HUES48 (cell line): ENCODE results near the gene GLIS1.

ENCODE experiments used
- H3K27ac ChIP-seq: one replicate; pipeline ENCODE4 v1.7.0; 2013; ENCODE audit warnings: low read depth, low read length, inconsistent platforms
- H3K27me3 ChIP-seq: 2 replicates; pipeline ENCODE4 v1.6.1; 2013; ENCODE audit warnings: mild to moderate bottlenecking, low read length; ENCODE audit not compliant: control insufficient read depth, insufficient read depth
- H3K36me3 ChIP-seq: 2 replicates; pipeline ENCODE4 v1.6.1; 2013; ENCODE audit warnings: low read length; ENCODE audit not compliant: control insufficient read depth, insufficient read depth
- H3K4me1 ChIP-seq: 2 replicates; pipeline ENCODE4 v1.6.1; 2013; ENCODE audit warnings: mild to moderate bottlenecking, low read length; ENCODE audit not compliant: control insufficient read depth, insufficient read depth
- H3K4me3 ChIP-seq: 2 replicates; pipeline ENCODE4 v1.5.1; 2013; ENCODE audit warnings: mild to moderate bottlenecking, low read depth, low read length
- H3K9ac ChIP-seq: 2 replicates; pipeline ENCODE4 v1.6.1; 2013; ENCODE audit warnings: mild to moderate bottlenecking, low read depth, low read length, moderate library complexity
- H3K9me3 ChIP-seq: 2 replicates; pipeline ENCODE4 v1.6.1; 2013; ENCODE audit warnings: low read length; ENCODE audit not compliant: control insufficient read depth, insufficient read depth

Gene GLIS1

DNA sequence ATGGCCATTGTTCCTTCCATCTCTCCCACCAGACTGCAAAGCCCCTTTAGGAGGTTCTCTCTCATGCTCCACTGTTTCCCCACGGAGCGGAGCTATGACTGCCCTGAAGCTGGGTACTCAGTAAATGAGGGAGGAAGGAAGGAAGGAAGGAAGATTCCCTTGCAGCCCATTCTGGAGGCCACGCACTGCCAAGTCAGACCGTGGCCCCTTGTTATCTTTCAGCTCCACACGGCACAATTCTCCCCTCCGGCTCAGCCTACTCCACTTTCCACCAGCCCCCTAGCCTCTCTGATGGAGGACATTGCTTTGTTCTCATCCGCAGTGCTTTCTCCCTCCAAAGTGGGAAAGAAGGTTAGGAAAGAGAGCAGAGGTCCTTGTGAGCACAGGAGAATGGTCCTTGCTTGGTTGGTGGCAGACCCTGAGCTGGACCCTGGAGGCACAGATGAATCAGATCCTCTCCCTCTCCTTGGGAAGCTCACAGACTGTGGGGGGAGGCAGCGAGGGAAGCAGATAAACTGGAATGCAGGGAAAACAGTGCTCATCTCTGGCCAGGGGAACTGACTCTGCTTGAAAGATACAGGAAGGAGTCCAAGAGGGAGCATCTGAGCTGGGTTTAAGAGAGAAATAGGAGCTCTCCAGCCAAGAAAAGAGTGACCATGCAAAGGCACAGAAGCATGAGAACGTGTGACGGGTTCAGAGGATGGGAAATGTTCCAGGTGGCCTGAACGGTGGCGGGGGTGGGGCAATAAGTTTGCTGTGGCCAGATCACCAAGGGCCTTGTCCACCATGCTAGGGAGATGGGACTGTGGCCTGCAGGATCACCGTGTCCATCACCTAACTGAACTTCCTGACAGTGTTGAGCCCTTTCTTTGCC lies 52.6 kb downstream of the GLIS1 start:
- H3K9ac ChIP-seq: no peak overlapping the region
- H3K27me3 ChIP-seq: peaks cover 27% of the 10 kb centered on the region
- H3K4me3 ChIP-seq: no peak overlapping the region
- no peaks in the 10 kb centered on the region for H3K9me3 ChIP-seq
- no peak overlapping the region for H3K27ac ChIP-seq
- peaks cover 21% of the 10 kb centered on the region for H3K4me1 ChIP-seq
- H3K36me3 ChIP-seq: no peaks in the 10 kb centered on the region

DNA sequence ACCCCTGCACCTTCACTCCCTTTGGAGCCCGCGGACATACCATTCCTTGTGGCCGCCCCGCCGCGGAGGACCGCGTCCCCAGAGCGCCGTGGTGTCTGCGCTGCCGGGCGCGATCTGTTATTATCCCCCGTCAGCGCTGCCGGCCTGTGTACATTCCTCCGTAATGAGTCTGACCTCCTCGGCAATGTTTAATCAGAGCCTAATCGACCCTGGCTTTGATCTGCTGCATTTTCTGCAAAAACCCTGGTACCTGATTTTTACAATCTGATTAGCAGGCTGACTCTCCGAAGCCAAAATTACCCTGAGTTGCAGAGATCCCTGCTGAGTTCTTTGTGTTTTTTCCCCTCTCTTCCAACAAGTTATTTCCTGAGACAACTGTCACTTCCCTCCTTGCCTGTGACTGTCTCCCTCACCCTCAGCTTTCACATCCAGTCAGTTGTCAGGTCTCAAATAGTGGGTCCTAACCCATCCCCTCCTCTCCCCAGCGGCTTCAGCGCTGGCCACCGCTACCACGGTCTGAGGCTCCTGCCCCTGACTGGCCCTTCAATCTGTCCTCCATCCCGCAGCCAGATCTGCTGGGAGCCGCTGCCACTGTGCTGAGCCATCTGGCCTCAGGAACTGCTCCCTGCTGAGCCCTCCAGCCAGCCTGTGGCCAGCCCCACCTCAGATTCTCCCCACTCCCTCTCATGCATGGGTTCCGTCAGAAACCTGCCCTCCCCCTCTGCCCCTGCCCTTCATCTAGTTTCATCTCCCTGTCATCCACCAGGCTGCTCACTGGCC lies 53.5 kb downstream of the GLIS1 start:
- Histone ChIP-seq H3K9ac (no peak overlapping the region), H3K4me3 (no peak overlapping the region), H3K27ac (no peak overlapping the region)

DNA sequence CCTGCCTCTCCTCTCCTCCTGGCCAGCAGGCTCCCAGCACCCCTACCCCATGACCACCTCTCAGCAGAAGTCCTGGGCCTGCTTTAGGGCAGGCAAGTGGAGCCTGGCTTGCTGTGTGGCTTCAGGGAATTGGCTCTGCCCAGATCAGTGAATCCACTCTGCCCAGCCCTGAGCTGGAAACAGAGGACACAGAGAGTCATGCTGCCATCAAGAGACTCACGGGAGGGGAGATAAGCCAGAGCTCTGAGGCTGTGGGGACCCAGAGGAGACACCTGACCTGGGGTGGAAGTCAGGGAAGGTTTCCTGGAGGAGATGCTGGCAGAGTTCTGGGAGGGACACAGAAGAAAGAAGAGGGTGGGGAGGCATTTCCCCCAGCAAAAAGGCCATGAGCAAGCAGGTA lies 54.2 kb downstream of the GLIS1 start:
- peaks cover 27% of the 10 kb centered on the region for H3K27me3 ChIP-seq

More for the DNA sequence above, 53.5 kb downstream of the GLIS1 start:
- Histone ChIP-seq H3K36me3 (no peaks in the 10 kb centered on the region), H3K27me3 (peaks cover 27% of the 10 kb centered on the region), H3K4me1 (peaks cover 21% of the 10 kb centered on the region), H3K9me3 (no peaks in the 10 kb centered on the region)

DNA sequence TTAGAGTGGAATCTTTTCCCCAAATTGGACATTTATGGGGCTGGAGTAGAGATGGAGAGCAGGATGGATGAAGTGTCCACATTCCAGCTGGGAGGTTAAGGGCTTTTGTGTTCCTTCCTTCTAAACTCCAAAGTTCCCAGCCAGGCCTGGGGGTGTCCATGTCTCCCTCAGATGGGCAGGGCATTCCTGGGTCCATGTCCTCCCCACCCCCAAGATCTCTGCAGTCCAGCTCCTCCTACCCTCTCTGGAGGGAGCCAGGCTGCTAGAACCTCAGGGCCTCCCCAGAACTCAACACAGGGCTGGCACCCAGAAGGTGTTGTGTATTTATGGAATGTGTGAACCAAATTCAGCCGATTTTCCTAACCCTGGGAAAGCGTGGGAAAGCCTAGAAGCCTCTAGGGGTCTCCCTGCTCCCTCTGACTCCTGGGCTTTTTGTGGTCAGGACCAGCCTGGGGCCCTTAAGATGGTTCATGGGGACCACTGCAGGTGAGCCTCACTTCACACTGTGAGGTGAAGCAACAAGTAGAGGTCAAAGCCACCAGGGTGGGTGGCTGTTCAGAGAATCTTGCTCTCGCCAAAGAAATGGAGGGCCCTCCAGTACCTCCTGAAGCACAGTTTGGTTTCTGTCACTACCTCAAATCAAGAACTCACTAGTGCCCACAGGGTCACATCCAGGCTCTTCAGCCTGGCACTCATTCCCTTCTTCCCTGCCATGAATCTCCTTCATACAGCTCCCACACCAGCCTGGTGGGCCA lies 54.8 kb downstream of the GLIS1 start:
- H3K4me3 ChIP-seq: no peak overlapping the region
- peaks cover 21% of the 10 kb centered on the region for H3K4me1 ChIP-seq
- H3K27me3 ChIP-seq: peaks cover 27% of the 10 kb centered on the region
- no peak overlapping the region for H3K9ac ChIP-seq
- no peaks in the 10 kb centered on the region for H3K9me3 ChIP-seq
- H3K36me3 ChIP-seq: no peaks in the 10 kb centered on the region
- H3K27ac ChIP-seq: no peak overlapping the region

More for the DNA sequence above, 54.2 kb downstream of the GLIS1 start:
- Histone ChIP-seq H3K27ac (no peak overlapping the region), H3K36me3 (no peaks in the 10 kb centered on the region), H3K9me3 (no peaks in the 10 kb centered on the region), H3K9ac (no peak overlapping the region), H3K4me1 (peaks cover 21% of the 10 kb centered on the region), H3K4me3 (no peak overlapping the region)

DNA sequence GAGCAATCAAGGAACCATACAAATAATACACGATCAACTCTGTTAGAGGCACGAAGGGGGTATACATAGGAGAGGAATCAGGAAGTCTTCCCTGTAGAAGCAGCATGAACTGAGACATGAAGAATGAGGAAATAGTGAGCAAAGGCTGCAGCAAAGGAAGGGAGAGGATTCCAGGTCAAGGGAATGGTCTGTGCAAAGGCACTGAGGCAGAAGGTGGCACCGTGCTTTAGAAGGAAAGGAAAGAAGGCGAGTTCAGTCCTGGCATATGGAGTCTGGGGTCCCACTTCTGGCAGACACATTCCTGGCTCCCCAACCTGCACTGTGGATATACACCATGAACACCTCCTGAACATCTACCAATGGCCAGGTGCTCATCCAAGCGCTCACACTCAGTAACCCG lies 56.1 kb downstream of the GLIS1 start:
- H3K36me3 ChIP-seq: no peaks in the 10 kb centered on the region
- no peak overlapping the region for H3K27ac ChIP-seq
- no peak overlapping the region for H3K9ac ChIP-seq
- H3K4me1 ChIP-seq: peaks cover 21% of the 10 kb centered on the region
- H3K27me3 ChIP-seq: peaks cover 27% of the 10 kb centered on the region
- no peaks in the 10 kb centered on the region for H3K9me3 ChIP-seq
- H3K4me3 ChIP-seq: no peak overlapping the region

DNA sequence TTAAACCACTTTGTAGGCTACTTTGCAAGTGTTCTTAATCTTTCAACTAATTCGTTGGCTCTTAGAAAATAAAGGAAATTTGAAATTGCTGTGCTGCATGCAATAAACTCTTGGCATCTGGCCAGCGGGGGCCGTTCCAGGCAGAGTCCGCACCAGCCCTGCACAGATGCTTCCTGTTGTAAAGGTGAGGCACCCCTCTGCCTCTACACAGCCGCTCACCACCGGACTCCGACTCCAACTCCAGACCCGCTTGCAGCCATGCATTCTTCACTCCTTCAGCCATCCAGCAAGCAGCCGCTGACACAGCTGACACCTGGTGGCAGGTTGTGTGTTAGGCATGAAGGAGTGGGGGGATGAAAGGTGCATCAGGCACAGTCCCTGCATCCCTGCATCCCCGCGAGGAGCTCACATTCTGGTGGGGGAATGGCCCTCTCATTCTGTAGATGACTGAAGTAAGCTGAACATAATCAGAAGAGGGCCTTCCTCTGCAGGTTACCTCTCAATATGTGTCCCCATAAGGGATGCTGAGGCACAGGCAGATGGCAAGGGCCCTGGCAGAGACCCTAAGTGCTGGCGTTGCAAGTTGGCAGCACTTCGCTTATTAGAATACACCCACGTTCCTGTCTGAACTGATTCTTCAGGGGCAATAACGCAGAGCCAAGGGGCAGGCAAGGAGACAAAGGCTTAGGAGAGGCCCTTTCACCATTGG lies 56.8 kb downstream of the GLIS1 start:
- Histone ChIP-seq H3K9ac (no peak overlapping the region), H3K4me1 (peaks cover 21% of the 10 kb centered on the region), H3K27me3 (peaks cover 27% of the 10 kb centered on the region), H3K36me3 (no peaks in the 10 kb centered on the region), H3K27ac (no peak overlapping the region), H3K9me3 (no peaks in the 10 kb centered on the region), H3K4me3 (no peak overlapping the region)

DNA sequence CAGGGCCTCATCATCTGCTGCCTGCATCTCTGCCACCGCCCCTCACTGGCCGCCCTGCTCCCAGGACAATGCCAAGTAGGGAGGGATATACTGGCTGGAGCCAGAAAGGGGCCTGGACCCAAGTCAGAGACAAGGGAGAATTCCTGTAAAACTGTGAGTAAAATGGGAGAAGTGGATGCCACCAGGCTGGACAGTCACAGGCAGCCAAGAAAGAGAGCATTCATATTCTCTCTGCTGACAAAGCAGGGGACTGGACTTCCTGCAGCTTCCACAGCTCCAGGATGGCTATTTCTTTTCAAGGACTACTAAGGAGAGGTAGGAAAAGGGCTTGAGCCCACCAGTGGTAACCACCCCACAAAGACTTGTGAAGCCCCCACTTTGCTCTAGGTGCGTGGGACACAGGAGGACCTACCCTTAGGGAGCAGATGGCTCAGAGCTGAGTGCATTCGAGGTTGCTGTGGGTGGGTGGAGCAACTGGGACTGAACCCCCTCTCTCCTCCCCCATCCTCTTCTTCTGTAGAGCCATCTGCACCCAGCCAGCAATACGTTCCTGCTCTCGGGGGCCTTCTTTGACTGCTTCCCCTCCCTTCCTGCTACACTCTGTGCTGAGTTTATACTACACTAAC lies 57.5 kb downstream of the GLIS1 start:
- no peaks in the 10 kb centered on the region for H3K9me3 ChIP-seq
- peaks cover 19% of the 10 kb centered on the region for H3K4me1 ChIP-seq
- H3K9ac ChIP-seq: no peak overlapping the region
- no peak overlapping the region for H3K27ac ChIP-seq
- peaks cover 22% of the 10 kb centered on the region for H3K27me3 ChIP-seq
- no peak overlapping the region for H3K4me3 ChIP-seq
- no peaks in the 10 kb centered on the region for H3K36me3 ChIP-seq

DNA sequence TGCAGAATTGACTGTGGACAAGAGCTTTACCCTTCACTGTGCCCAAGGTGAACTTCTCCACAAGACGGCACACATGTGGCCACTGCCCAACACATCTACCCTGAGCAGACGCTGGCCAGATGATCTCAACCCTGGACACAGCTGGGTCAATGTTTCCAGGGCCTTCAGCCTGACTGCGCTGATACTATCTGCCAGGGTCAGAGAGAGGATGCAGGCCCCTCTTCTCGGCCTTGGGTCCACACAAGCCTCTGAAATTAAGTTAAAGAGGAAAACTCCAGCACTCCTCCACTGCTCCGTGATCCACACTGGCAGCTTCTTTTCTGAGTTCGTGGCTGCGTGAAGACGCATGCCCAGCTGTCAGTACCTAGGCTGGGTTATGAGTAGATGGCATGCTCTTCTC lies 58.1 kb downstream of the GLIS1 start:
- H3K4me3 ChIP-seq: no peak overlapping the region
- peaks cover 14% of the 10 kb centered on the region for H3K4me1 ChIP-seq
- no peaks in the 10 kb centered on the region for H3K36me3 ChIP-seq
- H3K27me3 ChIP-seq: peaks cover 16% of the 10 kb centered on the region
- H3K9ac ChIP-seq: no peak overlapping the region
- H3K27ac ChIP-seq: no peak overlapping the region
- no peaks in the 10 kb centered on the region for H3K9me3 ChIP-seq

DNA sequence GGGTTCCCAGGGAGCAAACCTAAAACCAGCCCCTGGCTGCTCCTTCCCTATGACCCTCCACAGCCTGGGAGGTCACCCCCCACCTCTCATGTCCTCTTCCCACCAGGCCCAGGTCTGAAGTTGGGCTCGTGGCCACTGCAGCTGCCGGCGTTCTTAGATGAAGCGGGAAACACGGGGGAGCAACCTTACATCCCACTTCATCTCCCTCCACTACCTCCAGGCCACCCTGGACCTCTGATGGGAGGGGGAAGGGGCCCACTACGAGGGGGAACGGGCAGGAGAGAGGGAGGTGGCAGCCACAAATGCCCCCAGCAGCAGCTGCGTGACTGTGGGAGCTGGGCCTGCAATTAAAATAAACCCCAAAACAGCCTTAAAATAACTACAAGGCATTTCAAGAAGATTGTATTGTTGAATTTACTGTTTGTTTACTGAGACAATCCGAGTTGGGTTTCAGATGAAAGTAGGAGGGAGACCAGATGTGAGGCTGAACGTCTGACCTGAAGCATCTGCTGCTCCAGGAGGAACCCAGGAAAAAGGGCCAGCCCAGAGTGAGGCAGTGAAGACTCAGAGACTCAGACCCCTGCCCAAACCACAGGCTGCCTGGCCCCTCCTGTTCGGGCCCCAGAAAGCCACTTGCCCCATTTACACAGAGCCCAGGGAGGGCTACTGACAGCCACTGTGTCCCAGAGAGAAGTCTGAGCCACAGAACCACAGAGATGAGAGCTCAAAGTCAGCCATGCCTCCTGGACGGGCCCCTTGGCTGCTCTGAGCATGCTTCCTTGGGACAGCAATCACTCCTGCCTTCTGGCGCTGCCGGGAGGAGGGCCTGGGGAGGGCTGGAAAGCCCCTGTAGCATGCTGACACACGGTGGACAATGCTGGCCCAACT lies 59.8 kb downstream of the GLIS1 start:
- Histone ChIP-seq H3K9ac (no peak overlapping the region), H3K27me3 (no peaks in the 10 kb centered on the region), H3K4me1 (peaks cover 7% of the 10 kb centered on the region)

More for the DNA sequence above, 59.8 kb downstream of the GLIS1 start:
- Histone ChIP-seq H3K4me3 (no peak overlapping the region), H3K9me3 (no peaks in the 10 kb centered on the region), H3K27ac (no peak overlapping the region), H3K36me3 (no peaks in the 10 kb centered on the region)
